Body of pancreas (tissue), 4 donors: ENCODE results near the gene HES4. TPM values are rescaled to one million over a fixed set of nuclear protein-coding genes. Genes with fewer than 3 reads are reported as not detected.

Source experiments
- ATAC-seq: fragments of 150-250 bp; one replicate; pipeline ENCODE4 v1.9.1; 2016
- DNase-seq, 4 donors: peaks; one replicate each; pipeline ENCODE4 v3.0.0-alpha.2; 2019
- H3K27ac ChIP-seq, 4 donors: fragments of 200-600 bp; sonication (generic); 1 replicate in 3 of 4; 2 replicates in 1 of 4; pipeline versions ENCODE4 v1.5.1 to v1.6.1; 2016 to 2019; ENCODE audit warnings: mild to moderate bottlenecking in 1 of 4, mixed read lengths in 1 of 4, moderate library complexity in 1 of 4
- H3K27me3 ChIP-seq, 2 donors: fragments of 200-600 bp; sonication (generic); one replicate each; pipeline ENCODE4 v1.6.0; 2016; ENCODE audit warnings: mild to moderate bottlenecking in 1 of 2
- H3K36me3 ChIP-seq, 2 donors: fragments of 200-600 bp; sonication (generic); replicated peaks in 1 of 2; 2 replicates each; pipeline ENCODE4 v1.5.1; 2016; ENCODE audit warnings: low read depth in 2 of 2; ENCODE audit not compliant: insufficient read depth in 1 of 2
- H3K4me1 ChIP-seq: fragments of 200-600 bp; sonication (generic); one replicate; pipeline ENCODE4 v1.6.0; 2016
- H3K4me3 ChIP-seq, 2 donors: fragments of 200-600 bp; sonication (generic); 1 replicate in 1 of 2; 2 replicates in 1 of 2; pipeline ENCODE4 v1.5.1; 2016 to 2019
- H3K9me3 ChIP-seq, 3 donors: fragments of 200-600 bp; sonication (generic); 1 replicate in 2 of 3; 2 replicates in 1 of 3; pipeline ENCODE4 v1.5.1; 2016
- POLR2A ChIP-seq, 3 donors: fragments of 450-650 bp; IDR thresholded peaks; one replicate each; pipeline ENCODE4 v1.6.1; 2016; ENCODE audit warnings: antibody characterized with exemption in 3 of 3, mild to moderate bottlenecking in 2 of 3
- WGBS, 2 donors: methylation state at CpG; one replicate each; pipeline ENCODE4 v1.1.5; 2017; 5-methylcytosine and 5-hydroxymethylcytosine counted together
- intact Hi-C: fragments of 100-400 bp; cut with DNase I; formaldehyde crosslinking; loops from one replicate; pipeline ENCODE4 v1.15.1; 2023
- total RNA-seq, 2 donors: library from RNA; depleted of rRNA; stranded (reverse); fragments of >200 nt; gene quantifications; one replicate each; pipeline ENCODE4 v1.1.0, GENCODE V29; 2016
- TF ChIP-seq, protein P1 (sequence below), 7 experiments: fragments of 450-650 bp in 4 of 7; fragments of 200-600 bp in 3 of 7; sonication (generic) in 3 of 7; IDR thresholded peaks; one replicate each; pipeline ENCODE4 v1.5.1; 2016 to 2019; ENCODE audit warnings: antibody characterized with exemption in 7 of 7

HES4 gene
- total RNA-seq, 2 donors from 2014 or later = 44.1 to 97.2 TPM

GRCh38 chr1:960363-961131 lies 39.4 kb downstream of the HES4 start, which contains the start of gene KLHL17:
TSS of gene KLHL17 (plus strand) at chr1:960584. CDS start at chr1:960694, 110 bp downstream.
- TF ChIP-seq POLR2A (IDR thresholded peaks at IDR 0.05) = no peak
- TF ChIP-seq, protein P1, sequence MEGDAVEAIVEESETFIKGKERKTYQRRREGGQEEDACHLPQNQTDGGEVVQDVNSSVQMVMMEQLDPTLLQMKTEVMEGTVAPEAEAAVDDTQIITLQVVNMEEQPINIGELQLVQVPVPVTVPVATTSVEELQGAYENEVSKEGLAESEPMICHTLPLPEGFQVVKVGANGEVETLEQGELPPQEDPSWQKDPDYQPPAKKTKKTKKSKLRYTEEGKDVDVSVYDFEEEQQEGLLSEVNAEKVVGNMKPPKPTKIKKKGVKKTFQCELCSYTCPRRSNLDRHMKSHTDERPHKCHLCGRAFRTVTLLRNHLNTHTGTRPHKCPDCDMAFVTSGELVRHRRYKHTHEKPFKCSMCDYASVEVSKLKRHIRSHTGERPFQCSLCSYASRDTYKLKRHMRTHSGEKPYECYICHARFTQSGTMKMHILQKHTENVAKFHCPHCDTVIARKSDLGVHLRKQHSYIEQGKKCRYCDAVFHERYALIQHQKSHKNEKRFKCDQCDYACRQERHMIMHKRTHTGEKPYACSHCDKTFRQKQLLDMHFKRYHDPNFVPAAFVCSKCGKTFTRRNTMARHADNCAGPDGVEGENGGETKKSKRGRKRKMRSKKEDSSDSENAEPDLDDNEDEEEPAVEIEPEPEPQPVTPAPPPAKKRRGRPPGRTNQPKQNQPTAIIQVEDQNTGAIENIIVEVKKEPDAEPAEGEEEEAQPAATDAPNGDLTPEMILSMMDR (IDR thresholded peaks at IDR 0.05) = no peak
- Histone ChIP-seq H3K36me3 (peaks cover 0 to 9% of the 10 kb centered on the region in 2 donors), H3K4me1 (peaks cover 34% of the 10 kb centered on the region), H3K9me3 (no peaks in the 10 kb centered on the region), H3K27ac (no peak within 1 kb of the TSS), H3K4me3 (peak within 1 kb of the TSS in 1 of 2 donors; percentile 60), H3K27me3 (no peaks in the 10 kb centered on the region)
- peak; percentile 53 for ATAC-seq
- intact Hi-C loops = no loop called here
- peak; percentile 62 to 76 (median 73) for DNase-seq
- WGBS, 2 donors = 0 to 1% methylated on average over 7 to 76 of the region's 109 CpGs

DNA sequence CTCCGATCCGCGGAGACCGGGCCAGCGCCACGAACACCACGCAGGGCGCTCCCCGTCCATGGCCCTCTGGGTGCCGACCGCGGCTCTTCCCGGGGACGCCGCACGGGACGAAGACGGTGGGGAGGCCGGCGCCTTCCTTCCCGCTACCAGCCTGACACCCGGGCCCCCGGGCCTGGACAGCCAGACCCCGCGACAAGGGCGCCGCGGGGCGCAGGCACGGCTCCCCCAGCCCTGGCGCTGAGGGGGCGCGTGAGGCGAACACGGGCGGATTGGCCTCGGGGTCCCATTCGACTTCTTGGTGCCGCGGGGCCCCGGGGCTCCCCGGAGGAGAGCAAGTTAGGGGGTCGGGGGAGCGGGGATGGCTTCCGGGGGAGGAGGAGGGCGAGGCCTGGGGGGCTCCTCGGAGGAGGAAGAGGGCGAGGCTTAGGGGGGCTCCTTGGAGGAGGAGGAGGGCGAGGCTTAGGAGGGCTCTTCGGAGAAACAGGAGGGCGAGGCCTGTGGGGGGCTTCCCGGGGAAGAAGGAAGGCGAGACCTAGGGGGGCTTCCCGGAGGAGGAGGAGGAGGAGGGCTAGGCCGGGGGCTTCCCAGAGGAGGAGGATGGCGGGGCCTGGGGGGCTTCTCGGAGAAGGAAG lies 40.0 kb downstream of the HES4 start:
- DNase-seq (no peak), ATAC-seq (peak; percentile 10)
- 11 to 23% methylated on average over 17 to 57 of the region's 57 CpGs for WGBS, 2 donors
- Histone ChIP-seq H3K4me3 (no peak overlapping the region), H3K36me3 (peaks cover 0 to 9% of the 10 kb centered on the region in 2 donors), H3K27me3 (no peaks in the 10 kb centered on the region), H3K4me1 (peaks cover 34% of the 10 kb centered on the region), H3K9me3 (no peaks in the 10 kb centered on the region), H3K27ac (no peak overlapping the region)
- TF ChIP-seq POLR2A (IDR thresholded peaks at IDR 0.05) = no peak
- TF ChIP-seq, protein P1 (IDR thresholded peaks at IDR 0.05) = no peak
- intact Hi-C loops = no loop called here

DNA sequence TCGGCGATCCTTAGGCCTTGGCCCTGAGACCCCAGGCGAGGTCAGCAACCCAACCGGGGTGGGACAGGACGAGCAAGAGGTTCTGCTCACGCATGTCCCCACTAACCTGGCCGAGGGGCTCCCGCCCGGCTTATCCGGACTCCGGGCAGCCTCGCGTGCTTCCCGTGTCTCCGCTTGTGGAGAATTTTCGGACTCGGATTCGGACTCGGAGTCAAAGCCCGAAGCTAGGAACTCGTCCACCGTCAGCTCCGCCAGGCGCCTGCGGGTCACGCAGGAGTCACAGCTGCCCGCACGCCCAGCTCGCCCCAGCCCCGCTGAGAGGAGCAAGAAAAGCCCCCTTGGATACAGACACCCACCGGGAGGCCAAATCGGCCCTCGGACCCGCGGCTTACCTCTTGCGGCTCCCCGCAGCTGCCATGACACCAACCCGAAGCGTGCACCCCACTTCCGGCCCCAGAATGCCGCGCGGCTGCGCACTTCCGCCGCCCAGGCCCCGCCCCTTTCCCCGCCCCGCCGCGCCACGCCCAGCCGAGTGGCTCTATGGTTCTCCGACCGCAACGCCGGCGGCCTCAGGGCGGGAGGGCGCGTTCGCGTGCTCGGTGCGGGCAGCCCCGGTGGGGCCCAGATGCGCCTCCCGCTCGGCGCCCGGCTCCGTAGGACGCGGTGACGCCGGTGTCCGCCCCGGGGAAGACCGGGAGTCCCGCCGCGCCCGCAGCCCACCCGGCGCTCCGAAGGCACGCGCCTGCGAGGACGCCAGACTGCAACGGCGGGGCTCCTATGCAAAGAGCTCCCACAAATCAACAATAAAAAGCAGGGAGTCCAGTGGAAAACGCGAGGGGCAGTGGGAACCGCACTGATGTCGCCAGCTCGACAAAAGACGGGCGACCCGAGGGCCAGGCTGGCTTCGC lies 40.8 kb downstream of the HES4 start, which contains the start of gene NOC2L:
Gene NOC2L (minus strand): TSS at position 434 of the 908 bp plus-strand sequence. CDS start 16 bp downstream, at position 418.
- Histone ChIP-seq H3K27ac (peak within 1 kb of the TSS in 2 of 4 donors; percentile 67 to 72), H3K36me3 (peaks cover 0 to 15% of the 10 kb centered on the region in 2 donors), H3K4me1 (peaks cover 34% of the 10 kb centered on the region), H3K9me3 (no peaks in the 10 kb centered on the region), H3K27me3 (no peaks in the 10 kb centered on the region), H3K4me3 (peak within 1 kb of the TSS; percentile 98 to 100)
- 0 to 6% methylated on average over 7 to 76 of the region's 101 CpGs for WGBS, 2 donors
- peak; percentile 94 to 96 (median 94) for DNase-seq
- peak; percentile 94 for ATAC-seq
- intact Hi-C loops = no loop called here
- TF ChIP-seq POLR2A (IDR thresholded peaks at IDR 0.05) = peak; percentile 27 to 67 (median 61)
- TF ChIP-seq, protein P1 (IDR thresholded peaks at IDR 0.05) = no peak

DNA sequence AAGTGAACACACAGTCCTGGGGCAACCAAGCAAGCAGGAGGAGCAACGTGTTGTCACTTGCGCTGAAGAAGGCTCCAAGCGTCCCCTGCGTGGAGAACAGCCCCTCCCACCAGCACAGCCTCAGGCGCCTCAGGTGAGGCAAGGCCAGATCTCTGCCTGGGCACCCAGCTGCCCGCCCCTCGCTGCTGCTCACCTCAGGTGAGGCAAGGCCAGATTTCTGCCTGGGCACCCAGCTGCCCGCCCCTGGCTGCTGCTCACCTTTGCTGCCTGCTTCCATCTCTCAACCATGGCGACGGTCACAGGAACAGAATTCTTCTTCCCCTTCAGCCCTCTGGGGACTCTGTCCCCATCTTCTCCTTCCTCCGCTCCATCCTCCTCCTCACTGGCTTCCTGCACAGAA lies 43.3 kb downstream of the HES4 start:
- intact Hi-C loops = no loop called here
- H3K4me1 ChIP-seq = peaks cover 34% of the 10 kb centered on the region
- H3K36me3 ChIP-seq = peaks cover 4 to 28% of the 10 kb centered on the region in 2 donors
- no peak overlapping the region for H3K4me3 ChIP-seq
- DNase-seq (no peak), ATAC-seq (no peak)
- no peaks in the 10 kb centered on the region for H3K9me3 ChIP-seq
- H3K27ac ChIP-seq = no peak overlapping the region
- 87 to 97% methylated on average over 11 of the region's 11 CpGs for WGBS, 2 donors
- no peak for TF ChIP-seq POLR2A (IDR thresholded peaks at IDR 0.05)
- TF ChIP-seq, protein P1 (IDR thresholded peaks at IDR 0.05) = no peak
- H3K27me3 ChIP-seq = no peaks in the 10 kb centered on the region
